DOHH2 (cell line): Measurements from ENCODE around the gene PIP4K2A.

ENCODE experiments used
- CTCF ChIP-seq: fragments of 200-600 bp; sonication (generic); IDR thresholded peaks from one replicate; pipeline ENCODE4 v1.5.1; 2014; ENCODE audit warnings: antibody characterized with exemption, mild to moderate bottlenecking, low read depth, low read length; ENCODE audit not compliant: poor library complexity, severe bottlenecking
- EZH2phosphoT487 ChIP-seq: fragments of 200-600 bp; sonication (generic); IDR thresholded peaks from 2 replicates; pipeline ENCODE4 v1.6.1; 2017; ENCODE audit warnings: borderline replicate concordance, mild to moderate bottlenecking, antibody characterized with exemption, low read length, moderate library complexity, mixed read lengths

DNA sequence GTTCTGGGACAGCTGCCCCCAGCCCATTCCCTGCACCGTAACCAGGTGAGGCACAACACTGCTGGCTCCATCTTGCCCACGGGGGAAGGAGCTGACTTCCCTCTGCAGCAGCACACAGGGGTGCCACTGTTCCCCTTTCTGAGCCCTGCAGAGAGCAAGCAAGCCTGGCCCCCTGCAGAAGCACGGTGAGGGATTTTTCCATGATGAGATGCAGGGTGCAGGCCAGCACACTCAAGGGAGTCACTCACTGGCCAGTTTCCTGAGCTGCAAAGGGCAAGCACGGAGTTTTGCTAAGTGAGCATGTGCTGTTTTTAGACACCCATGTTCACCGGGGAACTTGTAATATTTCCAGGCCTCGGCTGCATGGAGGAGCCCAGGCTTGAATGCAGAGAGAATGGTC is 176.6 kb downstream of the PIP4K2A start:
- no peak for TF ChIP-seq CTCF
- no peak for TF ChIP-seq EZH2phosphoT487
